ENCODE data around the gene PITX3.
"Not testable (repeated sequence)": the region's sequence is repeated elsewhere in the genome, so short reads cannot be mapped to it uniquely, and the experiment has no call there.

The PITX3 gene

GRCh38 chr10:102220612-102221011 is 20.7 kb downstream of the PITX3 start:
- H3K4me3 ChIP-seq (ENCODE audit: low read length) = no peak overlapping the region
- DNase-seq (ENCODE audit: low read depth) = no peak

GRCh38 chr10:102219370-102219769 is 21.9 kb downstream of the PITX3 start:
- H3K4me3 ChIP-seq (ENCODE audit: low read length) = no peak overlapping the region
- DNase-seq (ENCODE audit: low read depth) = no peak
- no peak for TF ChIP-seq CTCF (conservative IDR thresholded peaks at IDR 0.05; ENCODE audit: low read depth, low read length)

More at GRCh38 chr10:102220612-102221011, 20.7 kb downstream of the PITX3 start:
- TF ChIP-seq CTCF (conservative IDR thresholded peaks at IDR 0.05; ENCODE audit: low read depth, low read length) = no peak

- not testable (repeated sequence) for DNase-seq (ENCODE audit: low read depth); H3K4me3 ChIP-seq (ENCODE audit: low read length)
These were observed 27.7 kb downstream of the PITX3 start for GRCh38 chr10:102213599-102213998.

DNA sequence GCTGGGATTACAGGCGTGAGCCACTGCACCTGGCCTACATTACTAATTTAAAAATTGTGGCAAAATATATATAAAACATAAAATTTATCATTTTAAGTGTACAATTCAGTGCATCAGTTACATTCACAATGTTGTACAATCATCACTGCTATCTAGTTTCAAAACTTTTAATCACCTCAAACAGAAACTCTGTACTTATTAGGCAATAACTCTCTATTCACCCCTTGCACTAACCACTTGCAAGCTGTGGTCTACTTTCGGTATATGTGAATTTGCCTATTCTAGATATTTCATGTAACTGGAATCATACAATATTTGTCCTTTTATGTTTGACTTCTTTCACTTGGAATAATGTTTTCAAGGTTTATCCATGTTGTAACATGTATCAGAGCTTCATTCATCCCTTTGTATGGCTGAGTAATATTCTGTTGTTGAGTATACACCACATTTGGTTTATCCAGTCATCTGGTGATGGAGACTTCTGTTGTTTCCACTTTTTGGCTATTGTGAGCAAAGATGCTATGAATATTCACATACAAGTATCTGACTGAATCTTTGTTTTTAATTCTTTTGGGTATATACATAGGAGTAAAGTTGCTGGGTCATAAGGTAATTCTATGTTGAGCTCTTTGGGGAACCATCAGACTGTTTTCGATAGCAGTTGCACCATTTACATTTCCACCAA is 29.6 kb downstream of the PITX3 start:
- DNase-seq (ENCODE audit: low read depth) = no peak
- TF ChIP-seq CTCF (conservative IDR thresholded peaks at IDR 0.05; ENCODE audit: low read depth, low read length) = no peak
- no peak overlapping the region for H3K4me3 ChIP-seq (ENCODE audit: low read length)

DNA sequence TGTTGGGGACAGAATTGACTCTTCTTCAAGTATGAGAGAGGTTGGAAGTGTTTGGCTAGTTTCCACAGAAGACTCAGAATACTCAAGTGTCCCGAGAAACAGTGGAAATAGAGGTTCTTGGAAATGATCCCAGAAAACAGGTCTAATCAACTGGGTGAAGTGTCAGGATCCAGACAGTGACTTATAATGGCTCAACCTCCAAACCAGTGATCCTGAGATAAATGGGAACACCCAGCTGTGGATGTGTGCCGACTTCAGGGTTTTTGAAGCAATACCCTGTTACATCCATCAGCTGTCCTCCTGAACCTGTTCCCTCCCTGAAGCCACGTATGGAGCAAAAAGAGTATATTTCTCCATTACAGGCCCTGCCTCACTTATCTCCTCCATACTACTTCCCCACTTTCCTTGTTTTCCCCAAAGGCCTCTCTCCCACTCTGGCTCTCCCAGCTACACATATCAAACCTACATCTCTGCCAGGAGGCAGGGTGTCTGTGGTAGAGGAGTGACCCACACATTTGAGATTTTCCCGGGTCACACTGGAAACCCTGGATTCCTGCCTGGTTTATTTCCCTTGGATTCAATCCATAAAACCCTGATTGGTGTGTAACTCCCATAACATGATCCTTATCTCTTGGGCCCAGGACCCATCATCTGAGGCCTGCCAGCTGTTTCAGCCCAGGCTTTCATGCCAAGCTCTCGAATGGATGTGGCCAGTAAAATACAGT is 32.8 kb downstream of the PITX3 start:
- H3K4me3 ChIP-seq (ENCODE audit: low read length) = no peak overlapping the region
- no peak for TF ChIP-seq CTCF (conservative IDR thresholded peaks at IDR 0.05; ENCODE audit: low read depth, low read length)
- DNase-seq (ENCODE audit: low read depth) = no peak

DNA sequence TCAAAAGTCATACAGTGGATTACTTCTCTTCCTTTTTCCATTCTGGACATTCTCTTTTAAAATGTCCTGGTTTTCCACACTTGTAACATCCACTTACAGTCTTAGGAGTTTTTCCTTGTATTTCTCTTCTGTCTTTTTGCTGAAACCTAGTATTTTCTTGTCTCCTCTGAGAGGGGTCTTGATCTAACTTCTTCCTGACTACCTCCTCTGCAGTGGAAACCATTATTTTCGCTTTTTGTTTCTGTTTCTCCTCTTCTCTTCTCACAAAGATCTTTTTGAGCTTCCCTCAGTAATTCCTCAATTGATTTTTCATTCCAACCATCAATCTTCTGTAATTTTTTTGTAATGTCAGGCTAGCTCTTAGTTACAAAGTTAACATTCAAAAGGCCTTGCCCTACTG is 38.9 kb downstream of the PITX3 start:
- H3K4me3 ChIP-seq (ENCODE audit: low read length) = no peak overlapping the region
- TF ChIP-seq CTCF (conservative IDR thresholded peaks at IDR 0.05; ENCODE audit: low read depth, low read length) = no peak
- no peak for DNase-seq (ENCODE audit: low read depth)

GRCh38 chr10:102200751-102201640 is 40.3 kb downstream of the PITX3 start:
- no peak for DNase-seq (ENCODE audit: low read depth)
- no peak overlapping the region for H3K4me3 ChIP-seq (ENCODE audit: low read length)
- no peak for TF ChIP-seq CTCF (conservative IDR thresholded peaks at IDR 0.05; ENCODE audit: low read depth, low read length)

Measured in retinal pigment epithelial cell (primary cell).